Naive thymus-derived CD4-positive, alpha-beta T cell (primary cell): ENCODE results near the gene TSPAN15. TPM values are rescaled to one million over a fixed set of nuclear protein-coding genes. Genes with fewer than 3 reads are reported as not detected.

ENCODE experiments used
- ATAC-seq: fragments of 150-1000 bp; cut with Tn5 transposase; 2 replicates; pipeline ENCODE4 v1.10.0; 2021; ENCODE audit warnings: mild to moderate bottlenecking, moderate library complexity
- CTCF ChIA-PET: fragments of 350-600 bp; sonication (Branson Sonifier 250); formaldehyde crosslinking; loops from one replicate; lab custom pipeline; 2021; ENCODE audit warnings: antibody characterized with exemption; lab: Charles Lee
- POLR2A ChIA-PET: fragments of 350-600 bp; sonication (Branson Sonifier 250); formaldehyde crosslinking; loops from one replicate; lab custom pipeline; 2021; ENCODE audit warnings: antibody characterized with exemption, inconsistent platforms; lab: Charles Lee
- DNase-seq, 9 donors: peaks; one replicate each; pipeline versions ENCODE4 v3.0.0 to v3.0.0-alpha.2; 2020 to 2022; ENCODE audit warnings: mixed read lengths in 1 of 9
- H3K27ac ChIP-seq: one replicate; pipeline ENCODE4 v1.7.0; 2013; ENCODE audit warnings: mild to moderate bottlenecking, low read depth, low read length, moderate library complexity
- H3K27me3 ChIP-seq, 2 donors: one replicate each; pipeline ENCODE4 v1.7.0; 2013; ENCODE audit warnings: low read length in 2 of 2, mild to moderate bottlenecking in 2 of 2, moderate library complexity in 2 of 2; ENCODE audit not compliant: control insufficient read depth in 2 of 2, insufficient read depth in 2 of 2
- H3K36me3 ChIP-seq, 3 experiments: 1 replicate in 2 of 3; 2 replicates in 1 of 3; pipeline ENCODE4 v1.7.0; 2013; ENCODE audit warnings: low read length in 3 of 3, mild to moderate bottlenecking in 3 of 3, moderate library complexity in 1 of 3; ENCODE audit not compliant: insufficient read depth in 3 of 3, control insufficient read depth in 2 of 3
- H3K4me1 ChIP-seq, 2 donors: one replicate each; pipeline ENCODE4 v1.7.0; 2013; ENCODE audit warnings: low read length in 2 of 2, mild to moderate bottlenecking in 2 of 2, moderate library complexity in 1 of 2; ENCODE audit not compliant: control insufficient read depth in 2 of 2, insufficient read depth in 2 of 2
- H3K4me3 ChIP-seq: 2 replicates; pipeline ENCODE4 v1.7.0; 2013; ENCODE audit warnings: mild to moderate bottlenecking, low read length
- H3K9me3 ChIP-seq, 3 experiments: 1 replicate in 2 of 3; 2 replicates in 1 of 3; pipeline ENCODE4 v1.7.0; 2013; ENCODE audit warnings: low read length in 3 of 3; ENCODE audit not compliant: control insufficient read depth in 2 of 3
- H3K27ac Mint-ChIP-seq, 9 donors: one replicate each; pipeline ENCODE4 v1.8.0; 2020 to 2022; ENCODE audit warnings: mixed read lengths in 9 of 9, mild to moderate bottlenecking in 8 of 9, moderate library complexity in 5 of 9, inconsistent platforms in 2 of 9
- H3K27me3 Mint-ChIP-seq, 5 donors: one replicate each; pipeline ENCODE4 v1.8.0; 2021 to 2022; ENCODE audit warnings: mixed read lengths in 5 of 5, mild to moderate bottlenecking in 1 of 5
- H3K36me3 Mint-ChIP-seq, 5 donors: one replicate each; pipeline ENCODE4 v1.8.0; 2020 to 2022; ENCODE audit warnings: mixed read lengths in 5 of 5, mild to moderate bottlenecking in 3 of 5, inconsistent platforms in 1 of 5
- H3K4me1 Mint-ChIP-seq, 7 donors: one replicate each; pipeline ENCODE4 v1.8.0; 2020 to 2022; ENCODE audit warnings: mixed read lengths in 7 of 7, mild to moderate bottlenecking in 3 of 7, inconsistent platforms in 1 of 7
- H3K4me3 Mint-ChIP-seq, 10 donors: one replicate each; pipeline ENCODE4 v1.8.0; 2020 to 2022; ENCODE audit warnings: mild to moderate bottlenecking in 10 of 10, mixed read lengths in 10 of 10, moderate library complexity in 6 of 10, inconsistent platforms in 2 of 10
- H3K9me3 Mint-ChIP-seq, 11 donors: one replicate each; pipeline ENCODE4 v1.8.0; 2020 to 2022; ENCODE audit warnings: mixed read lengths in 11 of 11, mild to moderate bottlenecking in 4 of 11, inconsistent platforms in 1 of 11, moderate library complexity in 1 of 11
- intact Hi-C, 2 donors: fragments of 100-400 bp; cut with micrococcal nuclease; formaldehyde crosslinking; loops; one replicate each; pipeline ENCODE4 v1.15.1; 2023
- polyA plus RNA-seq, 2 donors: library from polyadenylated mRNA; unstranded; fragments of 300-500 nt; fragmentation: Illumina TruSeq; gene quantifications; one replicate each; pipeline ENCODE4 v1.2.3, GENCODE V29; 2021
- total RNA-seq, 6 experiments: library from RNA in 5 of 6; stranded (reverse) in 5 of 6; gene quantifications; 1 replicate in 5 of 6; 2 replicates in 1 of 6; pipeline ENCODE4 v1.2.3 and lab custom pipeline; 2021 to 2026

TSPAN15 gene
- total and polyA plus RNA-seq, 7 experiments from 2014 or later: 1.2 to 7.2 (median 2.1) TPM

- DNase-seq: peak in 7 of 9 donors; percentile 60 to 82 (median 74)
- H3K9me3 Mint-ChIP-seq: no peaks in the 10 kb centered on the region
- intact Hi-C loops: loop anchor here (1.0 to 5.0 kb wide), 4 partner anchors 16 to 212 kb away; partner anchors contain the start of gene TSPAN15 (in 1 of the 2)
- H3K27ac Mint-ChIP-seq: peak overlapping the region; percentile 45 to 92 (median 88)
- H3K4me1 ChIP-seq: peaks cover 29 to 46% of the 10 kb centered on the region in 2 donors
- no peaks in the 10 kb centered on the region for H3K36me3 ChIP-seq
- ChIA-PET CTCF (interaction anchor here (1.5 kb wide), 1 partner anchor 81 kb away, joined by 5 read pairs; no protein-coding TSS in a partner anchor), POLR2A (interaction anchor here (1.0 to 4.2 kb wide), 4 partner anchors 11 to 18 kb away, joined by 3 to 13 read pairs (median 7); no protein-coding TSS in a partner anchor)
- peak overlapping the region; percentile 4 to 64 (median 36) for H3K4me3 Mint-ChIP-seq
- peak overlapping the region; percentile 54 for H3K27ac ChIP-seq
- no peaks in the 10 kb centered on the region for H3K27me3 ChIP-seq
- H3K9me3 ChIP-seq: no peaks in the 10 kb centered on the region
- peaks cover 0 to 7% (median 0%) of the 10 kb centered on the region in 5 donors for H3K27me3 Mint-ChIP-seq
- peaks cover 40 to 66% (median 55%) of the 10 kb centered on the region in 7 donors for H3K4me1 Mint-ChIP-seq
- no peaks in the 10 kb centered on the region for H3K36me3 Mint-ChIP-seq
- ATAC-seq: peak; percentile 90
- H3K4me3 ChIP-seq: peak overlapping the region; percentile 22
Measured at GRCh38 chr10:69425511-69426298, 25.6 kb upstream of the TSPAN15 start.

- ChIA-PET CTCF (no interaction called here), POLR2A (interaction anchor here (1.0 kb wide), 1 partner anchor 16 kb away, joined by 3 read pairs; no protein-coding TSS in a partner anchor)
- no peak for DNase-seq
- Histone ChIP-seq H3K4me1 (peaks cover 29 to 46% of the 10 kb centered on the region in 2 donors), H3K27me3 (no peaks in the 10 kb centered on the region), H3K9me3 (no peaks in the 10 kb centered on the region), H3K27ac (peak overlapping the region; percentile 54), H3K4me3 (no peak overlapping the region), H3K36me3 (no peaks in the 10 kb centered on the region)
- no peaks in the 10 kb centered on the region for H3K9me3 Mint-ChIP-seq
- peaks cover 40 to 66% (median 55%) of the 10 kb centered on the region in 7 donors for H3K4me1 Mint-ChIP-seq
- peak overlapping the region in 2 of 10 donors; percentile 26 to 56 for H3K4me3 Mint-ChIP-seq
- no peak for ATAC-seq
- no peaks in the 10 kb centered on the region for H3K36me3 Mint-ChIP-seq
- intact Hi-C loops: loop anchor here (1.0 to 5.0 kb wide), 4 partner anchors 17 to 211 kb away; partner anchors contain the start of gene TSPAN15 (in 1 of the 2)
- H3K27me3 Mint-ChIP-seq: peaks cover 0 to 7% (median 0%) of the 10 kb centered on the region in 5 donors
- peak overlapping the region in 8 of 9 donors; percentile 45 to 92 (median 88) for H3K27ac Mint-ChIP-seq
Measured at GRCh38 chr10:69426376-69426727, 24.9 kb upstream of the TSPAN15 start.

- Histone ChIP-seq H3K4me1 (peaks cover 29 to 36% of the 10 kb centered on the region in 2 donors), H3K27me3 (no peaks in the 10 kb centered on the region), H3K27ac (no peak overlapping the region), H3K4me3 (no peak overlapping the region), H3K9me3 (no peaks in the 10 kb centered on the region), H3K36me3 (no peaks in the 10 kb centered on the region)
- Mint-ChIP-seq H3K4me3 (peak overlapping the region in 1 of 10 donors; percentile 25), H3K9me3 (no peaks in the 10 kb centered on the region), H3K27me3 (peaks cover 0 to 3% (median 0%) of the 10 kb centered on the region in 5 donors), H3K4me1 (peaks cover 34 to 52% (median 44%) of the 10 kb centered on the region in 7 donors), H3K27ac (peak overlapping the region in 6 of 9 donors; percentile 14 to 93 (median 58)), H3K36me3 (no peaks in the 10 kb centered on the region)
- ChIA-PET CTCF (no interaction called here), POLR2A (no interaction called here)
- DNase-seq: no peak
- ATAC-seq: no peak
- intact Hi-C loops: loop anchor here in 1 of 2 donors (5.0 kb wide), 1 partner anchor 209 kb away; no protein-coding TSS in a partner anchor
Measured at GRCh38 chr10:69428165-69428564, 23.1 kb upstream of the TSPAN15 start.

GRCh38 chr10:69434169-69434568 is 17.1 kb upstream of the TSPAN15 start:
- Histone ChIP-seq H3K4me1 (no peaks in the 10 kb centered on the region), H3K4me3 (no peak overlapping the region), H3K9me3 (no peaks in the 10 kb centered on the region), H3K27ac (no peak overlapping the region), H3K27me3 (no peaks in the 10 kb centered on the region), H3K36me3 (no peaks in the 10 kb centered on the region)
- POLR2A ChIA-PET: no interaction called here
- Mint-ChIP-seq H3K9me3 (no peaks in the 10 kb centered on the region), H3K27me3 (peaks cover 0 to 8% (median 4%) of the 10 kb centered on the region in 5 donors), H3K27ac (peak overlapping the region in 2 of 9 donors; percentile 20 to 23), H3K4me3 (no peak overlapping the region), H3K36me3 (no peaks in the 10 kb centered on the region), H3K4me1 (peaks cover 0 to 2% (median 0%) of the 10 kb centered on the region in 7 donors)
- intact Hi-C loops: no loop called here
- ATAC-seq (no peak), DNase-seq (no peak)
- CTCF ChIA-PET: interaction anchor here (0.5 kb wide), 1 partner anchor 27 kb away, joined by 4 read pairs; no protein-coding TSS in a partner anchor

GRCh38 chr10:69434926-69435325 is 16.3 kb upstream of the TSPAN15 start:
- ChIA-PET CTCF (no interaction called here), POLR2A (interaction anchor here (0.6 kb wide), 1 partner anchor 72 kb away, joined by 5 read pairs; no protein-coding TSS in a partner anchor)
- Histone ChIP-seq H3K27ac (no peak overlapping the region), H3K27me3 (no peaks in the 10 kb centered on the region), H3K9me3 (no peaks in the 10 kb centered on the region), H3K4me3 (no peak overlapping the region), H3K4me1 (no peaks in the 10 kb centered on the region), H3K36me3 (no peaks in the 10 kb centered on the region)
- intact Hi-C loops: no loop called here
- no peak for ATAC-seq
- H3K4me1 Mint-ChIP-seq: peaks cover 0 to 3% (median 0%) of the 10 kb centered on the region in 7 donors
- no peaks in the 10 kb centered on the region for H3K36me3 Mint-ChIP-seq
- H3K27me3 Mint-ChIP-seq: peaks cover 0 to 9% (median 4%) of the 10 kb centered on the region in 5 donors
- no peak overlapping the region for H3K4me3 Mint-ChIP-seq
- no peak for DNase-seq
- H3K9me3 Mint-ChIP-seq: no peaks in the 10 kb centered on the region
- H3K27ac Mint-ChIP-seq: no peak overlapping the region

- Histone ChIP-seq H3K9me3 (no peaks in the 10 kb centered on the region), H3K36me3 (no peaks in the 10 kb centered on the region), H3K4me3 (no peak overlapping the region), H3K27ac (no peak overlapping the region), H3K4me1 (no peaks in the 10 kb centered on the region), H3K27me3 (no peaks in the 10 kb centered on the region)
- no peak for DNase-seq
- ATAC-seq: no peak
- peaks cover 0 to 11% (median 4%) of the 10 kb centered on the region in 5 donors for H3K27me3 Mint-ChIP-seq
- H3K4me3 Mint-ChIP-seq: no peak overlapping the region
- H3K9me3 Mint-ChIP-seq: no peaks in the 10 kb centered on the region
- ChIA-PET POLR2A (no interaction called here), CTCF (no interaction called here)
- H3K27ac Mint-ChIP-seq: no peak overlapping the region
- H3K4me1 Mint-ChIP-seq: peaks cover 0 to 3% (median 0%) of the 10 kb centered on the region in 7 donors
- H3K36me3 Mint-ChIP-seq: no peaks in the 10 kb centered on the region
- intact Hi-C loops: no loop called here
Measured at GRCh38 chr10:69435966-69436520, 15.2 kb upstream of the TSPAN15 start.
